Raji (cell line): ENCODE data around the gene ABI3BP.

ENCODE experiments used
- POLR2A ChIP-seq: IDR thresholded peaks from 2 replicates; pipeline ENCODE4 v1.6.1; 2011; ENCODE audit warnings: low read depth, low read length, control low read depth; ENCODE audit not compliant: insufficient read depth

Gene ABI3BP

GRCh38 chr3:100968932-100969906, 24.0 kb downstream of the ABI3BP start:
- TF ChIP-seq POLR2A = no peak

GRCh38 chr3:100966807-100967206, 26.4 kb downstream of the ABI3BP start:
- TF ChIP-seq POLR2A = no peak

- no peak for TF ChIP-seq POLR2A
Observed at GRCh38 chr3:100966049-100966491, 27.2 kb downstream of the ABI3BP start.

GRCh38 chr3:100963041-100963440, 30.2 kb downstream of the ABI3BP start:
- no peak for TF ChIP-seq POLR2A

- no peak for TF ChIP-seq POLR2A
Observed at GRCh38 chr3:100957261-100957986, 35.8 kb downstream of the ABI3BP start.

GRCh38 chr3:100956276-100956675, 36.9 kb downstream of the ABI3BP start:
- no peak for TF ChIP-seq POLR2A

- TF ChIP-seq POLR2A = no peak
Observed at GRCh38 chr3:100954990-100955389, 38.2 kb downstream of the ABI3BP start.

- no peak for TF ChIP-seq POLR2A
Observed at GRCh38 chr3:100954199-100954935, 38.9 kb downstream of the ABI3BP start.

- no peak for TF ChIP-seq POLR2A
Observed at GRCh38 chr3:100953103-100953502, 40.1 kb downstream of the ABI3BP start.

- no peak for TF ChIP-seq POLR2A
Observed at GRCh38 chr3:100947119-100947518, 46.1 kb downstream of the ABI3BP start.

GRCh38 chr3:100941451-100941850, 51.8 kb downstream of the ABI3BP start:
- no peak for TF ChIP-seq POLR2A

- TF ChIP-seq POLR2A = no peak
Observed at GRCh38 chr3:100941041-100941440, 52.2 kb downstream of the ABI3BP start.

- no peak for TF ChIP-seq POLR2A
Observed at GRCh38 chr3:100936931-100937330, 56.3 kb downstream of the ABI3BP start.

- TF ChIP-seq POLR2A = no peak
Observed at GRCh38 chr3:100932491-100932890, 60.7 kb downstream of the ABI3BP start.
